Occipital lobe (tissue), 2 donors: ENCODE data around the gene CNTN3. TPM values are rescaled to one million over a fixed set of nuclear protein-coding genes. Genes with fewer than 3 reads are reported as not detected.

Experiments
- DNase-seq: peaks from one replicate; lab custom pipeline; 2025; lab: John Stamatoyannopoulos, UW
- total RNA-seq: library from RNA; depleted of rRNA; stranded (reverse); fragments of >200 nt; gene quantifications from one replicate; pipeline ENCODE4 v1.2.3, GENCODE V29; 2014

Gene CNTN3
- 16.2 TPM for total RNA-seq

- DNase-seq: no peak
These were observed at the start of gene CNTN3 for GRCh38 chr3:74614107-74614967. Gene CNTN3, minus strand, starts transcription at chr3:74614659. Its CDS starts 93,547 bp downstream, at chr3:74521112.

DNA sequence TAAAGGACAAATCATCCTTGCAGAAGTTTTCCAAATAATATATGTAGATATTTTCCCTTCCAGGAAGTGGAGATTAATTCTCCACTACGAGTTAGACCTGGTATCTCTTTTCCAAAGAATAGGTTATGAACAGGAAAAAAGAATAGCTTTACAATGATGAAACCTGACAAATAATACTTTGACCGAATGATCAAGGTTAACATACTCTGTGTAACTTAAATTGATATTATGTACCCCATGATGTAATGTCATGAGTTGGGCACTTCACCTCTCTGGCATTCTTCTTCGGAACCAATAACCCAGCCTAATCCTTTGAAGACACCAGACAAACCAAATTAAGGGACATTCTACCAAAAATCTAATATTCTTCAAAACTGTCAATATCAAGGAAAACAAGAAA lies 48.7 kb upstream of the CNTN3 start:
- DNase-seq: no peak

DNA sequence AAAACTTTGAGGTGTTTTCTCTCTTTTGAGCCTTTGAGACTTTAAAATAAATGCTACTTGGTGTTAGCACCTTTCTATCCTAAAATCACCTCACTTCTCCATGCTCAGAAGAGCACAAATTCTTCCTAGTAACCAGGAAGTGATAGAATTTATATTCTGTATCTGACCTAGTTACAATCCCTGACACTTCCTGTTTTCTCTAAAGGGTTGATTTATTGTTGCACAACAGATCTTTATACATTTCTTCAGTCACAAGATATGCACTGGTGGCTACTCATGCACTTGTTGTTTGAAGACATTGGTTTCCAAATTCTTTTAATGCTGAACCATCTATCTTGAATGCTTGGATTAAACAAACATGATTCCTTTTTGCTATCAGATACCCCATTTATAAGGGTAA lies 47.2 kb upstream of the CNTN3 start:
- no peak for DNase-seq

DNA sequence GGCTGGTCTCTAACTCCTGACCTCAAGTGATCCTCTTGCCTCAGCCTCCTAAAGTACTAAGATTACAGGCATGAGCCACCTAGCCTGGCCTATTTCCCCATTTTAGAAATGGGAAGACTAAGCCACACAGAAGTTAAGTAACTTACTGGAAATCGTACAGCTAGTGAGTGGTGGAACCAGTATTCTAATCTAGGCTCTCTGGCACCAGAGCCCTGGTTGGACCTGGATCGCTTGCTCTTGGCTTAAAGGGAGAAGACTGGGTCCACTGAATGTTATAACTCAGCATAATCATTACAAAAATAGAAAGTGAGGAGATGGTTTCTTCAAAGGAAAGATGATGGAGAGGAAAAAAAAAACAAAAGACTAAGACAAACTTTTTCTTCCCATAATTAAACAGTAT lies 37.4 kb upstream of the CNTN3 start:
- DNase-seq: no peak

- no peak for DNase-seq
These were observed 36.8 kb upstream of the CNTN3 start for GRCh38 chr3:74651292-74651691.

GRCh38 chr3:74648107-74648506 lies 33.6 kb upstream of the CNTN3 start:
- no peak for DNase-seq

DNA sequence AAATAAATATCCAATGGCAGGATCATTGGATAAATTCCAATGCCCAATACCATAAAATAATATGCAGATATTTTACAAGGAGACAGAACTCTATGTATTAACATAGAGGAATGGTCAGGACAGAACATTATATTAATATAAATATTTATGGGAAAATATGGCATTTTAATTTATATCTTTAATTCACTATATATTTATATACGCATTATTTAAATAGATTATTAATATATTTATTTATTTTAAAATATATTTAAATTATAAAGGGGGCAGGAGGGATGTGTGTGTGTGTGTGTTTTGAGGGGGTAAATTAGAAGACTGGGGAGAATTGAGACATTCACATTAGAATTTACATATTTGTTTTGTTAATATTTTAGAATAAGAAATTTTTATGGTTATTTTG lies 31.6 kb upstream of the CNTN3 start:
- no peak for DNase-seq

GRCh38 chr3:74643636-74644035 lies 29.2 kb upstream of the CNTN3 start:
- peak; percentile 12 for DNase-seq

DNA sequence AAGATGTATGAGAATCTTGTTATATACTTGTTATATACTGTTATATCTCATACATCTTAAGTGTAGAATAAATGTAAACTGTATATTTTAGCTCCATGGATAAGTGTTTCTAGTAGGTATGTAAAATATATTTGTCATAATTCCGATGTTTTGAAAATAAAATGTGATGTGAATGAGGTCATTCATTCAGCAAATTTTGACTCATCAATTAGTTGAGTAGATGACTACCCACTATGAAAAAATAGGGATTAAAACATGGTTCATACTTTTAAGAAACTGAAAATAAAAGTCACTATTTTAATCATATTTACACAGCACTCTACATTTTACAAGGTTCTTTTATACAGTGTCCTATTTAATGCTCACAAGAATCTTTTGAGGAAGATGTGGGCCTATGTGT lies 28.4 kb upstream of the CNTN3 start:
- no peak for DNase-seq

- no peak for DNase-seq
These were observed 25.8 kb upstream of the CNTN3 start for GRCh38 chr3:74640211-74640610.

DNA sequence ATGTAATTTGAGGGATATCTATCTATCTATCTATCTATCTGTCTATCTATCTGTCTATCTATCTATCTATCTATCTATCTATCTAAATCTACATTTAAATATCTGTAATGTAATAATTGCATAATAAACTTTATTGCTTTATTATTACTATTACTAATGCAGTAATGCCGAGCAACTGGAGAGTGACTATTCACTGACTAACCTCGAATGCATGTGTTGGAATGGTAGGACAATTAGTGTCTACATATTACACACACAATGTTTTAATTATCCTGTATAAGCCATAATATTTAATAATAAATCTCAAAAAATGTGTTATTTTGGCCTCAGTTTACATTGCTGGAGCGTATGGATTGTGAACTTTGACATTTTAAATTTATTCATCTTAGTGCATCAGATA lies 25.2 kb upstream of the CNTN3 start:
- DNase-seq: no peak

DNA sequence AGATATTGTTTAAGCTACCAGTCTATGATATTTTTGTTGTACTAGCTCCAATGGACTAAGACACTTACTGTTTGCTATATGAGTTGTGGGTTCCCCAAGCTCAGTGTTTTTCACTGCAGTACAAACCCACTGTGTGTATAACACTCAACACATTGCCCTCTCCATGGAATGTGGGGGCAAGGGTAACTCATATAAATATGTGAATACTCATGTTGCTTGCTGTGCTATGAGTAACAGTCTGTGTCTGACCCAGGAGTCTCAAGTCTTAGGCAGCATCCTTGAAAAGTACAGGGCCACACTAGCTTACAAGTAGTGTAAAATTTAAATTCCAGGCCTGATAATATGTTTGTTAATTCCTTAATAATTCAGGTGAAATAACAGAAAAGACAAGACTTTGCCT lies 22.5 kb upstream of the CNTN3 start:
- DNase-seq: no peak

DNA sequence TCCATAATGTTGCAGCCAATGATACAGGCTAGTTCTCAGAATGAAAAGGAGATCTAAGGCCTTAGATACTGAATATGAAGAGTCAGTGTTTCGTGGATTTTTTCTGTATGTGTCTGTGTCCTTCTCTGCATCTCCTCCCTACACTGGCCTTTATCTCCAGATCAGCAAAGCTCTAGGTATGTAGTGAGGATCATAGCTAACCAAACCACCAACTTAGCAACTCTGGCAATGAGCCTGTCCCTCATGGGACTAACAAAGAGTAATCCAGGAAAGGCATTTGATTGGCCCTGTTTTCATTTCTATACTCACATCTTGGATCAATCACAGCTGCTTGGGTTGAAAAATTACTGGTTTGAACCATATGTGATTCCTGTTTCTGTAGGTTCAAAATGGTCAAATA lies 18.6 kb upstream of the CNTN3 start:
- DNase-seq: no peak

DNA sequence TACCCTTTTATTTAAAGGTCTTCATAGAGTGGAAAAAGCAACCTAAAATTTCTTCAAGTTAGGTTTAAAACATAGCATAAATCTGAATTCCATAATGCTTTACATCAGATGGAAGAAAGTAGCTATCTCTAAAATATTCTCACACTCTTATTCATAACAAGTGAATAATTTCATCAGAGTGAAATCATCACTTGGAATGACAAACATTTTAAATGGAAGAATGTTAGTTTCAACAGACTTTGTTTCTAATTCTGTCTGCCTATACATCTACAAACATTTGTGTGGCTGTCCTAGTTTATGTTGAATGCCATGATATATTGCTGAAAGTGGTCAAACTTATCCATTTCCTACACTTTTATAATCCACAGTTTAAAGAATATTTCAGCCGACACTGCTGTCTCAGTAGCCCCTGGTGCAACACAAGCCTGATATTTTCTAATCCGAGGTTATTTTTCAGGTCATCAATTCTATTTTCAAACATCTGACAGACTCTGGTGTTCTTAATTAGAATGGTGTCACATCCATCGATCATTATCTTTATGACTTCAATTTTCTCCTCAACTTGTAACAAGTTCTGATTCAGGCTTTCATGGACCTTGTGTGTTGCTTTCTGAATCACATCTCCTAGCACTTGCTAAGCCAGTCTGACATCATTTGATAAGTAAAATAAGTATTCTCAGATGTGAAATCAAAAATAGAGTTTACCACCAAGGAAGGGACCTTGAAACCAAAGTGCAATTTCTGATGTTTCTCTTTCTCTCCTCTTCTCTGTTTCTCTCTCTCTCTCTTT lies 17.1 kb upstream of the CNTN3 start:
- no peak for DNase-seq

GRCh38 chr3:74630602-74631001 lies 16.1 kb upstream of the CNTN3 start:
- no peak for DNase-seq

- no peak for DNase-seq
These were observed 11.6 kb upstream of the CNTN3 start for GRCh38 chr3:74626011-74626410.

DNA sequence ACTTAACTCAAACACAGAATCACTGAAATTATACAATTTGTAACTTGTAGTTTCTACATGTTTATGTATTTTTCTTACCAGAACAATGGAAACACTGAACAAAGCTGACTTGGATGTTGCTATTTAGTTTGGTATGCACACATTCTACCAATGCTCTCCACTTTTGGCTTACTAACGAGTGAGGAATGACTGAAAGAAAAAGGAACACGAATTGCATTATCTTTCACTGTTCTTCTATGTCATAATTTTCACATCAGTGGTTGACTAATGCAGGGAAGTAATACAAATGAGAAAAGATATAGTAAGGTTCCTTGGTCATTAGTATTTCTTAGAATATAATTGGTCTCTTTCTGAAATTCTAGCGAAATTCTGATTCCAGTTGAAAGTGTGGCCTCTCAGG lies 9.8 kb upstream of the CNTN3 start:
- DNase-seq: no peak

DNA sequence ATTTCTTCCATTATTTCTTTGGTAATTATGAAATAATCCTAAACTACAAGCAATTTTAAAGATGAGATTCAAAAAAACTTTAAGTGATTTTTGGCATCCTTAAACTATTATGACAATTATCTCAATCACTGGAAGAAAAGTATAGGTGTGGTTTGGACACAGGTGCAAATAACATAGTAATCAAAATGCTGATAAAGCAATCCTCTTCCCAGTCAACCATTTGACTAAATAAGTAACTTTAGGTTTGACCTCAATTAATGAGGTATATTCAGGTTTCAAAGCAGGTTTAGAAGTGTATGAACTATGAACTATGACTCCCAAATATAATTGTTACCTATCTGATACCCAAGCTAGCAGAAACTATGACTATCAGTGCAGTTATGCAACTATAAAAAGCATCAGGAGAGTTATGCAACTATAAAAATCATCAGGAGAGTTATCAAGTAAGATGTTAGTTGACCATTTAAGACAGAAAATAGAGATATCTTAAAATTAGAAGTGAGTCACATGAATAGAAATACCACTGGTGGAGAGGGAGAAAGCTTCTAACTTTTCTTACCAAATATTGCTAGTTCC lies 8.9 kb upstream of the CNTN3 start:
- DNase-seq: no peak

DNA sequence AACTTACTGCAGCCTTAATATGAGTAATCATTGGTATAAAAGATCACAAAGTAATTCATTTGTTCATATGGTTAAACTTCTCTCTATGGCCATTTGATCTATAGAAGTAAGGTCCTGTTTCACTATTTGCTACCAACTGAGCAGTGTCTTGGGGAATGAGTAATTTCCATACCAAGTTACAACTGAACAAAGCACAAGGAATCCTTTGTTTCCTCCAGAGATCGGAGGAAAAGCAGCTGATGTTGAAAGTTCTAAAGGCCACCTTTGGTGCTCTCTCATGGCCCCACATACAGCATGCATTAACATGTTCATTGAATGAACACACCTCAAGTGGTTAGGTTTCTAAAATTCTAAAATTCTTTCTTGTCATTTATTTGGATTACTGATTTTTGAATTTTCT lies 7.1 kb upstream of the CNTN3 start:
- no peak for DNase-seq

- DNase-seq: no peak
These were observed 3.3 kb upstream of the CNTN3 start for GRCh38 chr3:74617776-74618175.

DNA sequence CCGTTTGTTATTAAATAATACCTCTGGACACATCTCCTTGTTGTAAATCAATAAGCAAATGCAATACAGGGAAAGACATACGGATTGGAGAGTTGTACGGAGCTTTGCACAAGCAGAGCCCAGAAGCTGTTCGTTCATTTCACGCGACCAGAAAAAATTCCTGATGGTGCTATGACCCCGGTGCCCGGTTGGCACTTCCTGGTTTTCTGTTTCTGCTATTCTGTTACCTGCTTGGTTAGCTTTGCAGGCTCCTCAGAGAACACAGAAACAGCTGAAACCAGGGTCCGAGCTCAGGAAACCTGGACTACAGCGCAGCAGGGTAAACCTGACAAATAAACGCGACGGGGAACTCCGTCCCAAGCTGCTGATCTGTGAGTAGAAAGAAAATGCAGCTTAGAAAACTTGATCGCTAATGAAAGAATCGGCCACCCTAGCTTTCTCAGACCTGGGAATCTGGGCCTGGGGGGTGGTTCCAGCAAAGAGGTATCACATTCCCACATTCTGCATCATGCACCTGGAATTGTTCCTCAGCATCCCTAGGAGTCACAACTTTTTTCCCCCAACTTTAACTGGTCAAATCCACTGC lies 845 bp downstream of the CNTN3 start:
- DNase-seq: no peak

DNA sequence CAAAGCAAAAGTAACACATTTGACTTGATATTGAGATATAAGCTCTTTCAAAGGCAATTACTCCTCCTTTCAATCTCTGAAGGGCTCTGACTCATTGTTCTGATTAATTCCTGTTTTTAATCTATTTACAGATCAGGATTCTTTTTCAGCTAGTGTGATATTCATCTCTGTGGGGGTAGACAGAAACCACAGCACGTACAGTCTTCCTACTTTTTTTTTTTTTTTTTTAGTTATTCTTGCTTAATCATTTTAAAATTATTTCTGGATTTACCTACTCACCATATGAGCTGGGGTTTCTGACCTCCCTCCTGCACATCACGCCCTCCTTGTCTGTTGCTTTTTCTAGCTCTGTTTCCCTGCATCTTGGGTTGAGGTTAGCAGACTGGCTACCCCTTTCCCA lies 1.4 kb downstream of the CNTN3 start:
- no peak for DNase-seq
